Smooth muscle cell (in vitro differentiated cells): ENCODE results near the gene PDE4B. TPM values are rescaled to one million over a fixed set of nuclear protein-coding genes. Genes with fewer than 3 reads are reported as not detected.

Experiments used
- DNase-seq: peaks from one replicate; lab custom pipeline; 2025; ENCODE audit not compliant: unreplicated experiment; lab: John Stamatoyannopoulos, UW
- H2AFZ ChIP-seq: fragments of 200-600 bp; sonication (generic); 2 replicates; pipeline ENCODE4 v1.6.0; 2016; ENCODE audit warnings: antibody characterized with exemption, low read depth, mild to moderate bottlenecking
- H3F3A ChIP-seq: fragments of 200-600 bp; sonication (generic); 2 replicates; pipeline ENCODE4 v1.6.0; 2017; ENCODE audit warnings: antibody characterized with exemption, low read depth
- H3K27ac ChIP-seq: fragments of 200-600 bp; sonication (generic); 2 replicates; pipeline ENCODE4 v1.5.1; 2016; ENCODE audit warnings: low read depth, mild to moderate bottlenecking
- H3K27me3 ChIP-seq: fragments of 200-600 bp; sonication (generic); 2 replicates; pipeline ENCODE4 v1.6.1; 2016; ENCODE audit warnings: low read depth, mild to moderate bottlenecking
- H3K36me3 ChIP-seq: fragments of 200-600 bp; sonication (generic); 2 replicates; pipeline ENCODE4 v1.5.1; 2016; ENCODE audit warnings: low read depth
- H3K4me1 ChIP-seq: fragments of 200-600 bp; sonication (generic); 2 replicates; pipeline ENCODE4 v1.5.1; 2016; ENCODE audit warnings: low read depth
- H3K4me2 ChIP-seq: fragments of 200-600 bp; sonication (generic); 2 replicates; pipeline ENCODE4 v1.6.0; 2016; ENCODE audit warnings: mild to moderate bottlenecking
- H3K4me3 ChIP-seq: fragments of 200-600 bp; sonication (generic); 2 replicates; pipeline ENCODE4 v1.5.1; 2016; ENCODE audit warnings: mild to moderate bottlenecking
- H3K79me2 ChIP-seq: fragments of 200-600 bp; sonication (generic); 2 replicates; pipeline ENCODE4 v1.6.0; 2016; ENCODE audit warnings: low read depth, mild to moderate bottlenecking
- H3K9ac ChIP-seq: fragments of 200-600 bp; sonication (generic); 2 replicates; pipeline ENCODE4 v1.6.0; 2016; ENCODE audit warnings: low read depth
- H3K9me3 ChIP-seq: fragments of 200-600 bp; sonication (generic); replicated peaks from 2 replicates; pipeline ENCODE4 v1.5.1; 2016; ENCODE audit warnings: low read depth
- H4K20me1 ChIP-seq: fragments of 200-600 bp; sonication (generic); 2 replicates; pipeline ENCODE4 v1.6.0; 2016; ENCODE audit warnings: low read depth
- CTCF ChIP-seq: fragments of 200-600 bp; sonication (generic); IDR thresholded peaks from 2 replicates; pipeline ENCODE4 v1.5.1; 2017; ENCODE audit warnings: borderline replicate concordance, mild to moderate bottlenecking, antibody characterized with exemption; ENCODE audit not compliant: insufficient read depth, poor library complexity, severe bottlenecking
- WGBS: methylation state at CpG from one replicate; pipeline ENCODE4 v1.1.7; 2016; ENCODE audit warnings: low lambda C conversion rate; 5-methylcytosine and 5-hydroxymethylcytosine counted together
- polyA plus RNA-seq: library from polyadenylated mRNA; unstranded; fragments of >200 nt; fragmentation: Nextera tagmentation; extraction: Ambion mirVana; gene quantifications from 2 replicates; pipeline ENCODE4 v1.2.1, GENCODE V29; 2016
- total RNA-seq: library from RNA; depleted of rRNA; stranded (reverse); fragments of >200 nt; gene quantifications from 2 replicates; pipeline ENCODE4 v1.2.3, GENCODE V29; 2014

PDE4B gene
- total and polyA plus RNA-seq, 2 experiments from 2014 or later, result 18.5 to 24.8 TPM

GRCh38 chr1:66013371-66013770 lies 220.7 kb downstream of the PDE4B start:
- no peak overlapping the region for H3K9ac ChIP-seq
- H3K27me3 ChIP-seq, result peaks cover 11% of the 10 kb centered on the region
- no peak overlapping the region for H3K4me3 ChIP-seq
- no peak for DNase-seq
- H3K9me3 ChIP-seq, result no peaks in the 10 kb centered on the region
- no peaks in the 10 kb centered on the region for H3K36me3 ChIP-seq
- H4K20me1 ChIP-seq, result no peaks in the 10 kb centered on the region
- no peaks in the 10 kb centered on the region for H3K79me2 ChIP-seq
- H3F3A ChIP-seq, result no peaks in the 10 kb centered on the region
- H3K4me2 ChIP-seq, result no peak overlapping the region
- WGBS, result 76% methylated on average over 3 of the region's 3 CpGs
- H3K27ac ChIP-seq, result no peak overlapping the region
- no peak for TF ChIP-seq CTCF
- no peak overlapping the region for H2AFZ ChIP-seq
- H3K4me1 ChIP-seq, result no peaks in the 10 kb centered on the region

GRCh38 chr1:66022904-66023620 lies 230.4 kb downstream of the PDE4B start:
- DNase-seq, result no peak
- H3K4me3 ChIP-seq, result no peak overlapping the region
- H4K20me1 ChIP-seq, result no peaks in the 10 kb centered on the region
- no peaks in the 10 kb centered on the region for H3F3A ChIP-seq
- H3K27ac ChIP-seq, result no peak overlapping the region
- H3K4me1 ChIP-seq, result no peaks in the 10 kb centered on the region
- no peaks in the 10 kb centered on the region for H3K79me2 ChIP-seq
- H3K9ac ChIP-seq, result no peak overlapping the region
- no peaks in the 10 kb centered on the region for H3K36me3 ChIP-seq
- 75% methylated on average over 2 of the region's 2 CpGs for WGBS
- TF ChIP-seq CTCF, result no peak
- H3K27me3 ChIP-seq, result no peaks in the 10 kb centered on the region
- no peak overlapping the region for H2AFZ ChIP-seq
- no peaks in the 10 kb centered on the region for H3K9me3 ChIP-seq
- H3K4me2 ChIP-seq, result no peak overlapping the region

- H3F3A ChIP-seq, result no peaks in the 10 kb centered on the region
- DNase-seq, result no peak
- no peak overlapping the region for H3K9ac ChIP-seq
- no peaks in the 10 kb centered on the region for H4K20me1 ChIP-seq
- no peak overlapping the region for H3K4me2 ChIP-seq
- H3K27me3 ChIP-seq, result no peaks in the 10 kb centered on the region
- TF ChIP-seq CTCF, result no peak
- no peaks in the 10 kb centered on the region for H3K36me3 ChIP-seq
- H3K27ac ChIP-seq, result no peak overlapping the region
- no peaks in the 10 kb centered on the region for H3K9me3 ChIP-seq
- no peaks in the 10 kb centered on the region for H3K79me2 ChIP-seq
- no peaks in the 10 kb centered on the region for H3K4me1 ChIP-seq
- no peak overlapping the region for H2AFZ ChIP-seq
- H3K4me3 ChIP-seq, result no peak overlapping the region
Observed at GRCh38 chr1:66025188-66025587, 232.5 kb downstream of the PDE4B start.

- TF ChIP-seq CTCF, result no peak
- no peak overlapping the region for H3K27ac ChIP-seq
Observed at GRCh38 chr1:66028035-66028434, 235.3 kb downstream of the PDE4B start.

More at GRCh38 chr1:66028035-66028434, 235.3 kb downstream of the PDE4B start:
- no peaks in the 10 kb centered on the region for H3K27me3 ChIP-seq
- no peaks in the 10 kb centered on the region for H4K20me1 ChIP-seq
- H3K4me1 ChIP-seq, result no peaks in the 10 kb centered on the region
- no peak overlapping the region for H2AFZ ChIP-seq
- DNase-seq, result no peak
- no peaks in the 10 kb centered on the region for H3K36me3 ChIP-seq
- no peak overlapping the region for H3K4me2 ChIP-seq
- no peaks in the 10 kb centered on the region for H3K9me3 ChIP-seq
- WGBS, result 95% methylated on average over 3 of the region's 3 CpGs
- no peaks in the 10 kb centered on the region for H3F3A ChIP-seq
- no peaks in the 10 kb centered on the region for H3K79me2 ChIP-seq
- no peak overlapping the region for H3K9ac ChIP-seq
- H3K4me3 ChIP-seq, result no peak overlapping the region
